HFF-Myc (cell line): ENCODE measurements around the gene ENPP7.

ENCODE experiments used
- DNase-seq: peaks from one replicate; pipeline ENCODE4 v3.0.0-alpha.2; 2011; ENCODE audit warnings: low read depth; ENCODE audit errors: extremely low read depth
- H3K4me3 ChIP-seq: replicated peaks from 2 replicates; pipeline ENCODE4 v1.5.1; 2011; ENCODE audit warnings: low read depth, mild to moderate bottlenecking, control low read depth, low read length
- CTCF ChIP-seq: IDR thresholded peaks from 2 replicates; pipeline ENCODE4 v1.5.1; 2012; ENCODE audit warnings: mild to moderate bottlenecking, low read depth, low read length, control low read depth; ENCODE audit errors: missing control alignments

ENPP7 gene

GRCh38 chr17:79742951-79743476 lies 12.3 kb downstream of the ENPP7 start:
- H3K4me3 ChIP-seq = no peak overlapping the region
- no peak for TF ChIP-seq CTCF
- no peak for DNase-seq

- no peak for DNase-seq
- no peak overlapping the region for H3K4me3 ChIP-seq
- no peak for TF ChIP-seq CTCF
Measured at GRCh38 chr17:79743614-79744013, 12.9 kb downstream of the ENPP7 start.

GRCh38 chr17:79745641-79746105 lies 14.9 kb downstream of the ENPP7 start:
- H3K4me3 ChIP-seq = no peak overlapping the region
- no peak for DNase-seq
- TF ChIP-seq CTCF = no peak

GRCh38 chr17:79746889-79747507 lies 16.3 kb downstream of the ENPP7 start:
- no peak for DNase-seq
- no peak overlapping the region for H3K4me3 ChIP-seq

GRCh38 chr17:79747508-79748294 lies 17.0 kb downstream of the ENPP7 start:
- TF ChIP-seq CTCF = no peak
- no peak overlapping the region for H3K4me3 ChIP-seq
- DNase-seq = no peak

More at GRCh38 chr17:79746889-79747507, 16.3 kb downstream of the ENPP7 start:
- TF ChIP-seq CTCF = no peak

- TF ChIP-seq CTCF = no peak
- DNase-seq = no peak
- H3K4me3 ChIP-seq = no peak overlapping the region
Measured at GRCh38 chr17:79748295-79749099, 17.8 kb downstream of the ENPP7 start.
